Measurements from ENCODE around the gene ZNF778.

Gene ZNF778

GRCh38 chr16:89174877-89175276, 42.6 kb upstream of the ZNF778 start:
- TF ChIP-seq TAF1 (IDR thresholded peaks at IDR 0.05; ENCODE audit: borderline replicate concordance, insufficient read depth, low read length) (no peak), SIN3A (IDR thresholded peaks at IDR 0.05; ENCODE audit: borderline replicate concordance, insufficient read depth, low read length) (no peak), POLR2AphosphoS5 (IDR thresholded peaks at IDR 0.05; ENCODE audit: low read depth, low read length) (no peak), REST (IDR thresholded peaks at IDR 0.05; ENCODE audit: insufficient read depth in 1 of 2, low read depth in 2 of 2, low read length in 2 of 2) (no peak), FOXP2 (optimal IDR thresholded peaks at IDR 0.05; ENCODE audit: borderline replicate concordance, extremely low read depth, extremely low read length, insufficient read depth) (no peak)

GRCh38 chr16:89175280-89176146, 42.0 kb upstream of the ZNF778 start:
- TF ChIP-seq FOXP2 (optimal IDR thresholded peaks at IDR 0.05; ENCODE audit: borderline replicate concordance, extremely low read depth, extremely low read length, insufficient read depth) (no peak), SIN3A (IDR thresholded peaks at IDR 0.05; ENCODE audit: borderline replicate concordance, insufficient read depth, low read length) (no peak)

- no peak for TF ChIP-seq POLR2AphosphoS5 (IDR thresholded peaks at IDR 0.05; ENCODE audit: low read depth, low read length)
- no peak for TF ChIP-seq REST (IDR thresholded peaks at IDR 0.05; ENCODE audit: insufficient read depth in 1 of 2, low read depth in 2 of 2, low read length in 2 of 2)
Observed at GRCh38 chr16:89176147-89176690, 41.3 kb upstream of the ZNF778 start.

GRCh38 chr16:89176717-89177116, 40.8 kb upstream of the ZNF778 start:
- no peak for TF ChIP-seq TAF1 (IDR thresholded peaks at IDR 0.05; ENCODE audit: borderline replicate concordance, insufficient read depth, low read length)
- no peak for TF ChIP-seq POLR2AphosphoS5 (IDR thresholded peaks at IDR 0.05; ENCODE audit: low read depth, low read length)
- TF ChIP-seq REST (IDR thresholded peaks at IDR 0.05; ENCODE audit: insufficient read depth in 1 of 2, low read depth in 2 of 2, low read length in 2 of 2): no peak
- no peak for TF ChIP-seq SIN3A (IDR thresholded peaks at IDR 0.05; ENCODE audit: borderline replicate concordance, insufficient read depth, low read length)
- TF ChIP-seq FOXP2 (optimal IDR thresholded peaks at IDR 0.05; ENCODE audit: borderline replicate concordance, extremely low read depth, extremely low read length, insufficient read depth): no peak

- TF ChIP-seq POLR2AphosphoS5 (IDR thresholded peaks at IDR 0.05; ENCODE audit: low read depth, low read length): no peak
- TF ChIP-seq REST (IDR thresholded peaks at IDR 0.05; ENCODE audit: insufficient read depth in 1 of 2, low read depth in 2 of 2, low read length in 2 of 2): no peak
Observed at GRCh38 chr16:89177501-89177900, 40.0 kb upstream of the ZNF778 start.
